ENCODE measurements around the gene ZNF185.

The ZNF185 gene

DNA sequence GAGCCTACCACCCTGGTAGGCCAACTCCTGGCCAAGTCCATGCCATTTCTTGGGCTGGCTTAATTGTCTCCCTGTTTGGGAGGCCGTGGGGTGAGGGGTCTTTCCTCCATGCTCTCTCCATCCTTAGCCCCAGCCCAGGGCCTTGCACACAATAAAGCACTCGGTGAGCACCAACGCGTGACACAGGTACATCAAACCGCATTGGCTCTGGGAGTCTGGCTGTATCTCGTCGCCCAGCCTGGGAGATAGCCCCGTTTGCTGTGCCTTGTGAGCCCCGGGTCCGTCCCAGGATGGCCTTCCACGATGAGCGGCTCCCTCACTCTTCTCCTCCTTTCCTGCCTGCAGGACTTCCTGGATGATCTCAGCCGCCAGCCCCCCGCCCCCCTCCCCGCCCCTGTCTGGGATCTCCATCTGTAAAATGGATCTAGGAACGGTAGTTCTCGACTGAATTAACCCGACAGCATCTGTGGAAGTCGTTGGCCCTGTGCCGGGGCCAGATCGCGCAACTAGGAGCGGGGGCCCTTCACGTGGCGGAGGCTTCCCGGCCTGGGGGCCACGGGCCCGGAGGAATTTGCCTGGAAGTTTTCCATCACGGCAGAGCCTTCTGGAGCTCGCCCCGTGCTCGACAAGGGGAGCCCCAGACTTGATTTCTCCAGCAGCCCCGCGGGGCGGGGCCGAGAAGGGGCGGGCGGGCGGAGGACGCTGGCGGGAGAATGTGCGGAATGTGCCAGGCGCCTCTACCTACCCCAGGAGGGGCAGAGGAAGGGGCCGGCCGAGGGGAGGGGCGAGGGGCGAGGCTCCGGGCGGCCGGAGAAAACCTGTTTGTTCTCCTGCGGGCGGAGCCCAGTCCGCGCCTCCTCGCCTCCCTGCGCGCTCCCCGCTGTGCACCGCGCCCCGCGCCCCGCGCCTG lies at the start of gene ZNF185:
TSS of gene ZNF185 (plus strand) at position 846 of the 910 bp plus-strand sequence. CDS start 16,423 bp downstream, outside the sequence.
- DNase-seq = no peak

DNA sequence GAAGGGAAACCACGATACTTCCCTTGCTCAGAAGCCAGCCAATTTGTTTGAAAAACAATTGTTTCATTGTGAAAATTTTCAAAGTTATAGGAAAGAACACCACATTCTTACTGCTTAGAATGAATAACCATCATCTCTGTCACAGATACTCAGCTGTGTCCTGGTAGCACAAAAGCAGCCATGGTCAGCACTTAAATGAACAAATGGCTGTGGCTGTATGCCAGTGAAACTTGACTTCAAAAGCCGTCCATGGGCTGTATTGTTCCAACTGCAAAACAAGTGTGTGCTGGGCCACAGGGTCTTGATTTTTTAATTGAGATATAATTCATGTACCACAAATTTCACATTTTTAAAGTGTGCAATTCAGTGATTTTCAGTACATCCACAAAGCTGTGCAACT lies 47.4 kb upstream of the ZNF185 start:
- DNase-seq = no peak

DNA sequence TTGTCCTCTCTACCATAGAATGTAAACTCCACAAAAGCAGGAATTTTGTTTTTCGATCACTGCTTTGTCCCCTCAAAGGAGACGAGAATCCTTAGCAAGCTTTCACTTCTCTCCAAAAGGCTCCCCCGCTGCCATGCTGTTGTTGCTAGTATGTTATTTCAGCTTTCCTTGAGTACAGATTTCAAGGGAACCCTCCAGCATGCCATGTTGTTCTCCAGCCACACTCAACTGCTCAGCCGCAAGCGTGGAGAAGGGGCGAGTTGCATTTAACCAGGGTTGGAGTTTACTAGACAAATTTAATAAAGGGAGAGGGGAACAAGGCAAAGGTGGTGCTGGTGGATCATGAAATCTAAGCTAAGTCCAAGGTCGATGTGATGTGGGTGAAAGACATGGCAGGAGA lies 43.9 kb upstream of the ZNF185 start:
- no peak for DNase-seq

- no peak for DNase-seq
Observed at GRCh38 chrX:152861116-152861515, 36.8 kb upstream of the ZNF185 start.

GRCh38 chrX:152861826-152862225 lies 36.0 kb upstream of the ZNF185 start:
- DNase-seq = no peak

DNA sequence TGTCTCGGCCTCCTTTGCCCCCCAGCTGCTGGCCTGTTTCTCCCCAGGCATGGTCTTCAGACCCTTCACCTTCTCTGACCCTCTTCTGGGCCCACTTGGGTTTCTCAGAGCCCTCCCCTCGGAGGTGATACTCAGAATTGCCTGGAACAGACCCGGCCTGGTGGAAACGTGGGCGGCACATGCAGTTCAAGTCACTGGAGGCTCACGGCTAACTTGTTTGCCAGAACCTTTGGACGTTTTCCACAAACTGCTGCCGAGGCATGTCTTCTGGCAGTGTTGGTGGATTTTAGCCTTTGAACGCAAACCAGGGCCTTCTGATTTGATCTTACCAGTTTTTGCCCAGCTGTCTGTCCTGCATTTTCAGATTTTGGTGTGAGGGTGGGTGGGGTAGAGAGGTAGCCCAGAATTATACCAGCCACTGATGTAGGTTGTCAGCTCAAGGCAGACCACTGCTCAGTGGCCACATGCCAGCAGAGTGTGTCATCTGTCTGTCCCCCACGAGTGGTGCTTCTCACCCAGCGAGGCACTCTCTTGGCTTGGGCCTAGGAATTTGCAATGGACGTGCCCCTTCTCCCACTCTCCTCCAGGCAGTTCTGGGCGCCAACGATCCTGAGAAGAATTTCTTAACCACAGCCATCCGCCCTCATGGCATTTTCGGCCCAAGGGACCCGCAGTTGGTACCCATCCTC lies 32.5 kb upstream of the ZNF185 start:
- DNase-seq = no peak

- DNase-seq = no peak
Observed at GRCh38 chrX:152866386-152866785, 31.5 kb upstream of the ZNF185 start.

GRCh38 chrX:152869972-152870371 lies 27.9 kb upstream of the ZNF185 start:
- no peak for DNase-seq

GRCh38 chrX:152871260-152871659 lies 26.6 kb upstream of the ZNF185 start:
- DNase-seq = no peak

- no peak for DNase-seq
Observed at GRCh38 chrX:152872522-152872921, 25.3 kb upstream of the ZNF185 start.

DNA sequence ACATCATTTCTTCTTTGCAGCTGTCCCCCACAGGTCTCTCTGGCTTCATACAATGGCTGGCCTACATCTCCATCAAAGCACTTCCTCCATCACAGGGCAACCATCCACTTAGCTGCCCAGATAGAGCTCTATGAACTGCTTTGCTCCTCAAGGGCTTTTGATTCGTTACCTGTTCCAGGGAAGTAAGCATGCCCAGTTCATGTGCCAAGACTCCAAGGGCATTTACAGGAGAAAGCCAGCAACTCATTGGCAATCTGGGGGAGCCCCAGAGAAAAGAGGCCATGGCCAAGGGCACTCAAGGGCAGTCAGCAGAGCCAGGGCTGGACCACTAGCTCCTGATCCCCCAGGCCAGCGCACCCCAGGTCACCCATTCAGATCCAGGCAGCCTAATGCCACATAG lies 24.5 kb upstream of the ZNF185 start:
- DNase-seq = no peak

GRCh38 chrX:152876931-152877840 lies 20.7 kb upstream of the ZNF185 start:
- DNase-seq = no peak

GRCh38 chrX:152878976-152879755 lies 18.7 kb upstream of the ZNF185 start:
- no peak for DNase-seq

- DNase-seq = no peak
Observed at GRCh38 chrX:152881289-152881688, 16.6 kb upstream of the ZNF185 start.

DNA sequence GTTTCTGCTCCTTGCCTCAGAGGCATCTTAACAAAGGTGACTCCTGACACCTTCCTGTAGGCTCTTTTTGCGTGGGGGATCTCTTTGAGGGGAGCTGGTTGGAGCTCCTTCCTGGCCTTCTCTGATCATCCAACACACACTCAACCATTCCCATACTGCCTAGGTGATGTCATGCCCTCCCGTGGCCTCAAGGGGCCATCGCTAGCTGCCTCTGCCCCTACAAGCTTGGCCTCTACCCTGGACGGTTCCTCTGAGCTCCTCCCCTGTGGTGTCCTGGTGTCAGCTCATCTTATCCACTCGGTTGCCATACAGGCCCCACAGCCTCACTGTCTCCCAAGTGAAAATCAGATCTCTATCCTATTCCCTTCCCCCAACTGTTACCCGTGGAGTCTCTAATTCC lies 13.7 kb upstream of the ZNF185 start:
- no peak for DNase-seq

DNA sequence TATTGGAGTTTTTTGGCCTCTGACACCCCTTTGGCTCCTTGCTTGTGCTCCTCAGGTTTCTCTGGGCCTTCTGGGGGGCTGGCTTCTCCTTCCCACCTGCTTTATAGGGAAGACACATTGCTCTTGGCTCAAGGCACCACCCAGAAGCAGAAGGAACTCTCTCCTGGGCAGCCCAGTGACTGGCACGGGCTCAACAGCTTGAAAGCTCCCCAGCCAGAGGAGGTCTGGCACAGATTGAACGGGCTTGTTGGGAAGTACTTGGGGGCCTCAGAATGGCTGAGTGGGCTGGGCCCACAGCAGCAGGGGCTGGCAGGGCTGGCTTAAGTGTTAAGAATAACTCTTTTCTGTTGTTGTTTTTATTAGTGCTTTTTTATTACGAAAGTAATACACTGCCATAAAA lies 11.2 kb upstream of the ZNF185 start:
- DNase-seq = no peak

DNA sequence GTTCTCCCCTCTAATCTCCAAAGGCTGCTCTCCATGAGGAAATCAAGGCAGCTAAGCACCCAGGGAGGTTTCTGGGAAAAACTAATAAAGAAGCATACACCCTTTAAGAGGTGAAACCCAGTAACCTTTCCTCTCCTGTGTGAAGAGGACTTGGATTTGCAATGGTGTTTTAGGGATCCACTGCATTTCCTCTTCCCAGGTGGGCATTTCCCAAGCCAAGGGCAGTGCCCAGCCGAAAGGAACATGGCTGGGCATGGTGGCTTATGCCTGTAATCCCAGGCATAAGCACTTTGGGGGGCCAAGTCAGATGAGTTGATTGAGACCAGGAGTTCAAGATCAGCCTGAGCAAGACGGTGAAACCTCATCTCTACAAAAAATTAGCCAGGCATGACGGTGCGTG lies 5.4 kb upstream of the ZNF185 start:
- DNase-seq = no peak

- DNase-seq = no peak
Observed at GRCh38 chrX:152892999-152893891, 4.6 kb upstream of the ZNF185 start.

- DNase-seq = no peak
Observed at GRCh38 chrX:152893980-152894610, 3.8 kb upstream of the ZNF185 start.

DNA sequence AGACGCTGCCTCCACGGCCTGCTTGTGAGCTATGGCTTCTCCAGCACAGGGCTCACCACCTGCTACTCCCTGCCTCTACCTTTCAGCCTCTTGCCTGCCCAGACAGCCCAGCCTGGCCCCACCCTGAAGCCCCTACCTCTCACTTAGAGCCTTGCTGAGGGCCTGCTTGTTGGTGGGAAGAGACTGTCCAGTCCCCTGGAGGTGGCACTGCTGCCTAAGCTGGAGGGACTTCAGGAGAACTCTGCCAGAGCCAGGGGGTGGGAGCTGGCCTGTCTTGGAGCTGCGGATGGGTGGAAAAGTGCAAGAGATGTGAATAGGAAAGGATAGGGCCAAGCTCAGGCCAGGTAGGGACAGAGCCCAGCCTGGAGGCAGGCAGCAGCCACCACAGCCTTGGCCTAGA lies 2.7 kb upstream of the ZNF185 start:
- DNase-seq = no peak
